Panc1 (cell line): ENCODE results near the gene KCTD1.

Experiments
- TF ChIP-seq, protein P1 (sequence below): fragments of 450-650 bp; IDR thresholded peaks from 2 replicates; pipeline ENCODE4 v1.5.1; 2017; ENCODE audit warnings: mild to moderate bottlenecking
- TF ChIP-seq, protein P2 (sequence below), 2 experiments: IDR thresholded peaks; 2 replicates each; pipeline ENCODE4 v1.6.1; 2011 to 2012; ENCODE audit warnings: low read depth in 2 of 2, control low read depth in 1 of 2, low read length in 1 of 2, mild to moderate bottlenecking in 1 of 2, moderate library complexity in 1 of 2; ENCODE audit not compliant: insufficient read depth in 1 of 2

GRCh38 chr18:26540043-26540628 lies 8.2 kb downstream of the KCTD1 start:
- TF ChIP-seq, protein P1, sequence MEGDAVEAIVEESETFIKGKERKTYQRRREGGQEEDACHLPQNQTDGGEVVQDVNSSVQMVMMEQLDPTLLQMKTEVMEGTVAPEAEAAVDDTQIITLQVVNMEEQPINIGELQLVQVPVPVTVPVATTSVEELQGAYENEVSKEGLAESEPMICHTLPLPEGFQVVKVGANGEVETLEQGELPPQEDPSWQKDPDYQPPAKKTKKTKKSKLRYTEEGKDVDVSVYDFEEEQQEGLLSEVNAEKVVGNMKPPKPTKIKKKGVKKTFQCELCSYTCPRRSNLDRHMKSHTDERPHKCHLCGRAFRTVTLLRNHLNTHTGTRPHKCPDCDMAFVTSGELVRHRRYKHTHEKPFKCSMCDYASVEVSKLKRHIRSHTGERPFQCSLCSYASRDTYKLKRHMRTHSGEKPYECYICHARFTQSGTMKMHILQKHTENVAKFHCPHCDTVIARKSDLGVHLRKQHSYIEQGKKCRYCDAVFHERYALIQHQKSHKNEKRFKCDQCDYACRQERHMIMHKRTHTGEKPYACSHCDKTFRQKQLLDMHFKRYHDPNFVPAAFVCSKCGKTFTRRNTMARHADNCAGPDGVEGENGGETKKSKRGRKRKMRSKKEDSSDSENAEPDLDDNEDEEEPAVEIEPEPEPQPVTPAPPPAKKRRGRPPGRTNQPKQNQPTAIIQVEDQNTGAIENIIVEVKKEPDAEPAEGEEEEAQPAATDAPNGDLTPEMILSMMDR: no peak
- TF ChIP-seq, protein P2, sequence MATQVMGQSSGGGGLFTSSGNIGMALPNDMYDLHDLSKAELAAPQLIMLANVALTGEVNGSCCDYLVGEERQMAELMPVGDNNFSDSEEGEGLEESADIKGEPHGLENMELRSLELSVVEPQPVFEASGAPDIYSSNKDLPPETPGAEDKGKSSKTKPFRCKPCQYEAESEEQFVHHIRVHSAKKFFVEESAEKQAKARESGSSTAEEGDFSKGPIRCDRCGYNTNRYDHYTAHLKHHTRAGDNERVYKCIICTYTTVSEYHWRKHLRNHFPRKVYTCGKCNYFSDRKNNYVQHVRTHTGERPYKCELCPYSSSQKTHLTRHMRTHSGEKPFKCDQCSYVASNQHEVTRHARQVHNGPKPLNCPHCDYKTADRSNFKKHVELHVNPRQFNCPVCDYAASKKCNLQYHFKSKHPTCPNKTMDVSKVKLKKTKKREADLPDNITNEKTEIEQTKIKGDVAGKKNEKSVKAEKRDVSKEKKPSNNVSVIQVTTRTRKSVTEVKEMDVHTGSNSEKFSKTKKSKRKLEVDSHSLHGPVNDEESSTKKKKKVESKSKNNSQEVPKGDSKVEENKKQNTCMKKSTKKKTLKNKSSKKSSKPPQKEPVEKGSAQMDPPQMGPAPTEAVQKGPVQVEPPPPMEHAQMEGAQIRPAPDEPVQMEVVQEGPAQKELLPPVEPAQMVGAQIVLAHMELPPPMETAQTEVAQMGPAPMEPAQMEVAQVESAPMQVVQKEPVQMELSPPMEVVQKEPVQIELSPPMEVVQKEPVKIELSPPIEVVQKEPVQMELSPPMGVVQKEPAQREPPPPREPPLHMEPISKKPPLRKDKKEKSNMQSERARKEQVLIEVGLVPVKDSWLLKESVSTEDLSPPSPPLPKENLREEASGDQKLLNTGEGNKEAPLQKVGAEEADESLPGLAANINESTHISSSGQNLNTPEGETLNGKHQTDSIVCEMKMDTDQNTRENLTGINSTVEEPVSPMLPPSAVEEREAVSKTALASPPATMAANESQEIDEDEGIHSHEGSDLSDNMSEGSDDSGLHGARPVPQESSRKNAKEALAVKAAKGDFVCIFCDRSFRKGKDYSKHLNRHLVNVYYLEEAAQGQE (IDR thresholded peaks at IDR 0.05; ENCODE audit: insufficient read depth in 1 of 2, low read depth in 2 of 2, low read length in 1 of 2): no peak
